ENCODE results near the gene KCNJ6.
"Not testable (repeated sequence)": the region's sequence is repeated elsewhere in the genome, so short reads cannot be mapped to it uniquely, and the experiment has no call there.

Gene KCNJ6

DNA sequence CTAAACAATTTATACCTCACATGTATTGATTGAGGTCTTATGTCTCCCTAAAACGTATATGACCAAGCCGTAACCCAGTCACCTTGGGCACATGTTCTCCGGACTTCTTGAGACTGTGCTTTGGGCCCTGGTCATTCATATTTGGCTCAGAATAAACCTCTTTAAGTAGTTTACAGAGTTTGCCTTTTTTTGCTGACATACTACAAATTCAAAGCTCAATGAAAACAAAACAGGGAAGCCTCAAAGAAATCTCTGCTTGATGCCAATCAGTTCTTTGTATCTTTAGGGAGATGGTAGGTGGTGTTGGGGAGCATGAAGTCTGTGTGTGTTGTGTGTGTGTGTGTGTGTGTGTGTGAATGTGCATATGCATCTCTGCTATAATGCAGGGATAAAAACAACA is 247.0 kb downstream of the KCNJ6 start:
- DNase-seq = no peak

DNA sequence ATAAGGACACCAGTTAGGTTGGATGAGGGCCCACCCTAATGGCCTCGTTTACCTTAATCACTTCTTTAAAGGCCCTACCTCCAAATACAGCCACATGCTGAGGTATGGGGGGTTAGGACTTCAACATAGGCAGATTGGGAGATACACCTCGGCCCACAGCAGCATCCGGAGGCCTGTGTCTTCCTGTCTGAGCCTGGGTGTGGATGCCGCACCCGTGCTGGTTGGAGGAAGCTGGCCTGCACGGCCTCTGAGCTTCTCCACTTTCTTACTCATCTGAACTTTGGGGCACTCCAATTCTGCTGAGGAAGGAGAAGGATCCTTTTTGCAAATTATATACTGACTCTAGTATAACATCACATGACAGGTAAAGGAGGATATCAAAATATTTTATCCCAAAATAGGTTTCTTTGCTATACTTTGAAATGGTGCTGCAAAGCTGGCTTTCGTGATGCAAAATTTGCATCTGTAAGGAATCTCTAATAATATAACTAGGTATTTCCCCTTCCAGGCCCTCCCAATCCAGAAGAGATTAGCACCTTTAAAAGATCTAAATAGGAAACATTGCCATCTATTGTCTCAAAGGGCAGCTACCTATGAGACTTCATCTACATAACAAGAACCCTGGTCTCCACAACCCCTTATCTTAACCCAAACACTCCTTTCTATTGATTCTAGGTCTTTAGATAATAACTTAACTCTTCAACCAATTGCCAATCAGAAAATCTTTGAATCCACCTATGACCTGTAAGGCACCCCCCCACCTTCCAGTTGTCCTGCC is 247.6 kb downstream of the KCNJ6 start:
- DNase-seq = no peak

DNA sequence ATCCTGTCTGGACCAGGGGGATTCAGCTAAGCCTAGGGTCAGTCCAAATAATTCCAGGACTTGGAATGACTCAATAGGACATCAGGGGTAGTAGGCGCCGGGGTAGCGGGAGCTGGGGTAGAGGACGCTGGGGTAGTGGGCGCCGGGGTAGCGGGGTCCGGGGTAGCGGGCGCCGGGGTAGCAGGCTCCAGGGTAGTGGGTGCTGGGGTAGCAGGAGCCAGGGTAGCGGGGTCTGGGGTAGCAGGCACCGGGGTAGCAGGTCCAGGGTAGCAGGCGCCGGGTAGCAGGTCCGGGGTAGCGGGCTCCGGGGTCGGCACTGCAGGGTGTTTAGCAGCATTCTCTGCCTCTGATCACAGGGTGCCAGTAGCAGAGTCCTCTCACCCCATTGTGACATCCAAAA is 248.9 kb downstream of the KCNJ6 start:
- no peak for DNase-seq

DNA sequence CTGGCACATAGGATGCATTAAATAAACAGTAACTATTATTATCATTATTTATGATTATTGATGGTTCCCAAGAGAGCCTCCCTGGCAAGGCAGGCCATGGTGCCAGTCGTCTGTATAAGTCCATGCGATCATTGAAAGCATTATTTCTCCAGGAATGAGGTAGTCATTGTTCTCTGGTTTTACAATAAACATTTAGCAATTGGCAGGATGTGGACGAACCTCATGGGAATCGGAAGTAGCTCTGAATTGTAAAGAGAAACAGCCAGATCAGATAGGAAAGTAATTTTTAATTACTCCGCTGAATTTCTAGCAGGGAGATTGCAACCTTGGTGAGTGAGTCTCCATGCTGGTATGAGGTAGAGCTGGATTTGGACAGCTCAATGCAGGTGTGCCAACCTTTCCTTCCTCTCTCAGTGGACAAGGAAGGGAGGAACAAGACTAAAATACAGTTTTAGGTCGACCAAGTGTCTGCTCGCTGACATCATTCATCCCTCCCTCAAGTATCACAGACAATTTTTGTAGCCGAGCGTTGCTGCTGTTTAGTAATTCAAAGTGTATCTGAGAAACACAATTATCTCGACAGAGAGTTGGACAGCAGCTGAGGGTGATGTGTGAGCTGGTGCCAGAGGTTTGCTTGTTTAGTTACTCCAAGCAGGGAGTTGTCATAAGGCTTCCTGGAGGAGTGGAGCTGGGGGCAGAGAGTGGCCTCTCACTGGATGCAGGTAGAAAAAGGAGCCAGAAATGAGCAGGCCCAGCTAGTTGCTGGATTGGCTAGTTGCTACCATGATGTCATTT is 250.8 kb downstream of the KCNJ6 start:
- no peak for DNase-seq

DNA sequence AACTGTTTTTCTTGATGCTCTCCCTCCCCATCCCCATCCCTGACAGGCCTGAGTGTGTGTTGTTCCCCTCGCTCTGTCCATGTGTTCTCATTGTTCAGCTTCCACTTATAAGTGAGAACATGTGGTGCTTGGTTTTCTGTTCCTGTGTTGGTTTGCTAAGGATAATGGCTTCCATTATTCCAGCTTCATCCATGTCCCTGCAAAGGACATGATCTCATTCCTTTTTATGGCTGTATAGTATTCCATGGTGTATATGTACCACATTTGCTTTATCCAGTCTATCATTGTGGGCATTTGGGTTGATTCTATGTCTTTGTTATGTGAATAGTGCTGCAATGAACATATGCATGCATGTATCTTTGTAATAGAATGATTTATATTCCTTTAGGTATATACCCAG is 254.0 kb downstream of the KCNJ6 start:
- DNase-seq = not testable (repeated sequence)

DNA sequence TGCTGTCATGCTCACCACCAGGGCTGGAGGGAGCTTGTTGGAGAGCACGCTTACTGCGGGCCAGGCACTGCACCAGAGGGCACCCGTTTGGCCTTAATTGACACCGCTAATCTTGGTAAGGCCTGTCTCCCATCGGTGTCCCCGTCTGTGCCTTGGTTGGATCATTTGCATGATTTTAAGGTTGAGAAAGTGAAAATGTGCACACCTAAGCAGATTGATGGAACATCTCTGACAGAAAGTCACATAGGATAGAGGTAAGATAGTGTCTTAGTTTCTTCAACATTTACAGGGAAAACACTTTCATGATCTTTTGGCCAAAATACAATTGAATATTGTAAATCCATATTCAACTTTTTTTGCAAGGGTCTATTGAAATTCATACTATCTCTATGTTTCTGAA is 255.5 kb downstream of the KCNJ6 start:
- no peak for DNase-seq

DNA sequence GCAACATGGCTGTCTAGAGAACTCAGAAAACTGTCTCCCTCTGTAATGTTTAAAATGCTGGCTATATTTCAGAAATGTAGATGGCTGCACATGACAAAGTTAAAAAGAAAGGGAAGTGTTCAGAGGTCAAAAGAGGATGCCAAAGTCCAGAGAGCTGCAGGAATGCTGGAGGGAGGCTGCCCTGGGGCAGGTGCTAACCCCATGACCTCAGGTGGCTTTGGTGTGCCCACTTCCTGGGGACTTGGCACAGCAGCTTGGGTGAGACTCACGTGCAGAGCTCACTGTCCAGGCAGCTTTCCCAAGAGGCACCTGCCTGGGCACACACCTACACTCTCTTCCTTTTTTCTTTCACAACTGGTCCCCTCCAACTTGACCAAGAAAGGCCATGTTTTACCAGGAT is 256.4 kb downstream of the KCNJ6 start:
- DNase-seq = no peak

DNA sequence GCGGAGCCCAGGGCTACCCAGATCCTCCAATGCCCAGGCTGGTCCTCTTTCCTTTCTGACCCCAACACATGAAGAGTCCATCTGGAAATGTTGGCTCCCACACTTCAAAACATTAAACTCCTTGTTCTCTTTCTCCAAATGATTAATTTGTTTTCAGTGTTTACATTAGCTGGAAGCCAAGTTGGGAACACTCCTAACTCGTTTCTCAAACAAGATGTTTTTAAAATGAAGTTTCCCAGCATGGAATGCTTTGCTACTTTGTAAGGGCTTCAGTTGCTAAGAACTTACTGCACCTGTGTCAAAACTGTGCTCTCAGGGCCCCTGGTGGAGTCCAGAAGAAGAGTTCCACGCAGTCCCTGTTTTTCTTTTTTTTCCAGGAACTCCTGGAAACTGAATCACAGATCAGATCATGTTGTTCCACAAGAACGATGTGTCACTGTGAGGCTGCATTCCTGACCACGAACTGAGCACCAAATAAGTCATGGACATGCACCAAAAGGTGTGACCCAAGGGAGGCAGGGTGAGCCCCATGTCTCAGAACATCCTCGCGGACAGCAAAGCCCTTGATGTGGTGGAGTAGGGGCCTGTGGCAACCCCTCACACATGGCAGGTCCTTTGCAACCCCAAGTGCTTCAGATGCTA is 257.3 kb downstream of the KCNJ6 start:
- no peak for DNase-seq

DNA sequence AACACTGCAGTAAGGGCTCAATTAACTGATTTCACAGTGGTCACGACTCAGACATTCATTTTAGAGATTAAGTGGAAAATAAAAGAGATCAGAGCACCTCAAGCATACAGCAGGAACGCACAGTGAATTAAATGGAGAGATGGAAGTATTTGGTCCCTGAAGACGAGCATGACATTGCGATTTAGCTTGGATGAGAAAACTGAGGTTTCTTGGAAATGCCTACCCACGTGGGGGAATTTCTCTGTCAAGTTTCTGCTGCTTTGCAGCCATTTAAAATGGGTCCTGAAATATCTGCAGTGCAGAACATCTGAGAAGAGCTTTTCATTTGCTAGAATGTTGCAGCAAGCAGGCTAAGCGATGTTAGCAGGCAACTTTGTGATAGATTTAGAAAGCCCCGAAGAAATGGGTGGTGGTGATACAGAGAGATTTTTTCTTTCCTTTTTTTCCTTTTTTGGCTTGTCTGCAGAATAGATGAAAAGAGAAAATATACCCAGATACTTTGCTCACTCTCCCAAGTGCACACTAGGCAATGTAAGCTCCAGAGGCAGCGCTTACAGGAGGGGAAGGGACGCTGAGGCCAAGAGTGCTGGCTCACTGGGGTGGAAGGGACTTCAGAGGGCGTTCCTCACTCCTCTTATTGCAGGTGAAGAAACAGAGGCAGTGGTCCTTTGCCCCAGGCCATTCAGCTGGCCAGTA is 258.0 kb downstream of the KCNJ6 start:
- DNase-seq = no peak

DNA sequence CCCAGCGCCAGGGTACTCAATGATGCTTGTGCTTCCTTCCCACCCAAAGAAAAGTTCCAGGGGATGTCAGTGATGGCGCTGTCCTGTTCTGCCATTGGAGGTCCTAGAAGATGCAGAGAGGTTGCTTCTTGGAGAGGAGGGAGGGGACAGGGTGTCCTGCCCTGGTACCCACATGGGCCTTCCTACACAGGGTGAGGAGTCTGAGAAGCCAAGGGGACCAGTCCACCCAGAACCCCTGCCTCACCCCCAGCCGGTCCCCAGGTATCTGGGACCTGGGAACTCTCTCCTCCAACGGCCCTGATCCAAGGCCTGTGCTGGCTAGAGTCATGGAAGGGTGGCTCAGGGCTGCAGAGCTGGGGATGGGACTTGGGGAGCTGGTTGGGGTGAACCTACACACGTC is 259.4 kb downstream of the KCNJ6 start:
- no peak for DNase-seq

DNA sequence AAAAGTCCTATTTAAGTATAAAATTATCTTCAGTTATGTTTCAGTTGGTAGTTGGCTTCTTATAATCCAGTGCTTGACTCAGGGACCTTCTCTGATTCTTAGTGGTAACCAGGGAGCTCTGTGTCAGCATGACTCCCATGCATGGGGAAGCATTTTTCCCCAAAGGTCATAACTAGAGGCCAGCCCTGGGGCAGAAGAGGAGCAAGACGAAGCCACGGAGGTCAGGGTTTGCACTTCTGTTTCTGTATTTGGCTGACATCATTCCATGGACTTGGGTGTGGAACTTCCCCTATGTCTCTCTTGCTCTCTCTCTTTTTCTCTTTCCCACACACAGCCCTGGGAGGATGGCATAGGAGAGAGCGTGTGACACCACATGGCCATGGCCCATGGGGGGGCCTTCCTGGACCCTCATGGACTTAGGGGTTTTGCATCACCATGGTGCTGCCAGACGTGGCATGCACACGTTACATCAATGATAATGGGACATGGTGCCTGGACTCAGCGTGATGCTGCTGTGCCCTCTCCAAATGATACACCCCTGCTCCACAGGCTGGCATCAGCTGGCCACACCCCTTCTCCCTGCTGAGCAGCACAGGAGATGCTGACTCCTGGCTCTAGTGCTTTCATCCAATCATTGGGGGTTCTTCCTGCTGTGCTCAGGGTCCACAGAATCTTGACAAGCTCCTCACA is 260.5 kb downstream of the KCNJ6 start:
- DNase-seq = no peak

DNA sequence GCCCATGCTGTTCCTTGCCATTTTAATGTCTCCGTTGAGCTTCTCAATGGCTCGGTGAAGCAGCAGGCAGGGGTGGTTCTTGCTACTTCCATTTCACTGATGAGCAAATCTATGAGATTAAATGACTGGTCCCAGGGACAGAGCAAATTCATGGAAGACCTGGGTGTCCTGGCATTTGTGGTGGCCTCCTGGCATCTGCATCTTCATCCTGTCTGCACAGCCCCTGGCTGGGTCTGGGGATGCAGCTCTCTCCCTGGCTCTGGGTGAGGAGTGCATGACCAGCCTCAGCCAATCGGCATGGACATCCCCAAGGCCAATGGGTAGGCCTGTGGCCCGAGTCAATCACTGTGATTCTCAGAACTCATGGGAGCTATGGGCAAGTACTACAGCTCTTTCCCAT is 261.7 kb downstream of the KCNJ6 start:
- no peak for DNase-seq

DNA sequence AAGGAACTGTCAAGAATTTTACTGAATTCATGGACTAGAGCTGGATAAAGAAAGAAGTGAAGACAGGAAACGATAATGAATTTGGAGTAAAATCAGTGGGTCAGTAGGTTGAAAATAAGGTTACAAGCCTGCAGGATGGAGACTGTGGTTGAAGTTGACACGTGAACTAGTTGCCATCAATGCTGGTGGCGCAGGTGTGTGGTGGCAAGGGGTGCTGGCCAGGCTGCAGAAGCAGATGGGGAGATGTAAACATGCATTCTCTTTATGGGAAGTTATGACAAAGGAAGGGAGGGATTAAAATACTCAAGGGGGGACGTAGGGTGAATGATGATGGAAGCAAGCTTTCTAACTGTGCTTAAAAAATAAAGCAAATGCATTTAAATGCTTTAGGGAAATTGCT is 263.1 kb downstream of the KCNJ6 start:
- no peak for DNase-seq

DNA sequence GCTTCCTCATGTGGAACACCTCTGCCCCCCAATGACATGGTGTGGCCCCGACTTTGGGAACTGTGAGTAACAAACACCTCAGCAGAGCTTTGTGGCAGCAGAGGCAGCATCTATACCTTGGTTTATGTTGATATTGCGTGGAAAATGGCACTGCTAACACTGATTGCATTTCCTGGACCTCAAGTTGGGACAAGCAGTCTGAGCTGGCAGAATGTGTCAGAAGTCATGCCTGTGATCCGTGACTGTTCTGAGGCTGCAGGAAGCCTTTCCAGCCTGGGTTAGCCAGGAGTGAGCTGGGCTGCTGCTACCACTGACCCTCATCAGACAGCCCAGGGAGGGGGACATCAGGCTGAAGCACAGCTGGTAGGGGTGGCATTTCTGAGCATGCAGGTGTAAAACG is 268.5 kb downstream of the KCNJ6 start:
- no peak for DNase-seq

DNA sequence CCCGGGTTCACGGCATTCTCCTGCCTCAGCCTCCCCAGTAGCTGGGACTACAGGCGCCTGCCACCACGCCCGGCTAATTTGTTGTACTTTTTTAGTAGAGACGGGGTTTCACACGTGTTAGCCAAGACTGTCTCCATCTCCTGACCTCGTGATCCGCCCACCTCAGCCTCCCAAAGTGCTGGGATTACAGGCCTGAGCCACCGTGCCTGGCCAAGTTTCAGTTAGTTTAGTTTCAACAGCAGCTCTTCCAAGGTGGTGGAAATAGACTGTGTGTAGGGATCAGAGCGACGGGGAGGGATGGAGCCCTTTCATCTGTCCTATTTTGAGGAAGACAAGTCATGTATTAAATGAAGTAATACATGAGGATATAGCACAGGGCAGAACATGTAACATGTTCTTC is 269.5 kb downstream of the KCNJ6 start:
- DNase-seq = not testable (repeated sequence)

DNA sequence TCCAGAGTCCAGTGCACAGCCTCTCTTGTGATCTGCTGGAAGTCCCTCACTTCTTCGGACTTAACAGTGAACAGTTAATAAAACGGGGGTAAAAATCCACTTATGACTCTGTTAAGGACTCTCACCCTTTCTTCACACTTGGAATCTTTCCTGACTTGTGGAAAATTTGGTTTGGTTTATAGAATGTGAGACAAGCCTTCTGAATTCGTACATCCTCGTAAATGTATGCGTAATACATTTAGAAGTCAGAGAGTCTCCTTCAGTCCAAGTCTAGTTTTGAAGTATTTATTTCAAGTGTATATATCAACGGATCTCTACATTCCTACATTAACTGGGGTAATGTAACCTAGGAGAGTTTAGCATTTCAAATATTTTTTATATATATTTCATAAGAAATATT is 270.4 kb downstream of the KCNJ6 start:
- DNase-seq = no peak

DNA sequence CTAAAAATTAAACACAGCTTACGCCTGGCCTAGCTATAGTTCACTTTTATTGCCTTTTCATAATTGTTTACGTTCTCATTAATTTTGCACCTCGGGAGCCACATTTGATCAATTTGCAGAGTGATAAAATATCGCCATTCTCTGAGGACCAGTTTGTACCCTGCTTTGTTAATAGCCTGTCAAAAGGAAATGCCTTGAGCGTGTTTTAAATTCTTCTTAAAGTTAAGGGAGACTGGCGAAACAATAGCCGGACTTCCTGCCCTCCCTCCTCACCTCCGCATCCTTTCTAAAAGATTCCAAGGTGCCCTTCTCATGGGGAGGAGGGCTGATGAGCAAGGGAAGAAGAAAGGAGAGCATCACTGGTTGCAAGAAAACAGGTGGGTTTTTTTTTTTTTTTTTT is 271.6 kb downstream of the KCNJ6 start:
- no peak for DNase-seq

DNA sequence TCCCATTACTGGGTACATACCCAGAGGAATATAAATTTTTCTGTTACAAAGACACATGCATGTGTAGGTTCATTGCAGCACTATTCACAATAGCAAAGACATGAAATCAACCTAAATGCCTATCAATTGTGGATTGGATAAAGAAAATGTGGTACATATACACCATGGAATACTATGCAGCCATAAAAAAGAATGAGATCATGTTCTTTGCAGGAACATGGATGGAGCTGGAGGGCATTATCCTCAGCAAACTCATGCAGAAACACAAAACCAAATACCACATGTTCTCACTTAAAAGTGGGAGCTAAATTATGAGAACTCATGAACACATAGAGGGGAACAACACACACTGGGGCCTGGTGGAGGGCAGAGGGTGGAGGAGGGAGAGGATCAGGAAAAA is 272.4 kb downstream of the KCNJ6 start:
- DNase-seq = not testable (repeated sequence)

DNA sequence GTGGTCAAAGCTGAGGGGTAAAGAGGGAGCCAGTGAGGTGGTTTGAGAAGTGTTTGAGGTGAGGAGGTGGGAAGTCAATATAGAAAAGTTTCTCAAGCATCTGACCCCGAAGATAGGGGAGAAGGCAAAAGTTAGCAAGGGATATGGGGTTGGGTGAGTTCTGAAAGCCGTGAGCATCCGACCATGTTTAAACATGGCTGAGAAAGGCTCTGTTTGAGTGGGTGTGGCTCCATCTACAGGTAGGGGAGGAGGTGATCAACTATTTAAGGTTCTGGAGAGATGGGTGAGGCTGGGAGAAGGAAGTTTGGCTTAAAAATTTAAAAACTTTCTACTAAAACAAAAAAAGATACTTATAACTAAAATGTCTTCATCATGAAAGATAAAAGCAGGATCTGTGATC is 273.8 kb downstream of the KCNJ6 start:
- peak; percentile 26 for DNase-seq

DNA sequence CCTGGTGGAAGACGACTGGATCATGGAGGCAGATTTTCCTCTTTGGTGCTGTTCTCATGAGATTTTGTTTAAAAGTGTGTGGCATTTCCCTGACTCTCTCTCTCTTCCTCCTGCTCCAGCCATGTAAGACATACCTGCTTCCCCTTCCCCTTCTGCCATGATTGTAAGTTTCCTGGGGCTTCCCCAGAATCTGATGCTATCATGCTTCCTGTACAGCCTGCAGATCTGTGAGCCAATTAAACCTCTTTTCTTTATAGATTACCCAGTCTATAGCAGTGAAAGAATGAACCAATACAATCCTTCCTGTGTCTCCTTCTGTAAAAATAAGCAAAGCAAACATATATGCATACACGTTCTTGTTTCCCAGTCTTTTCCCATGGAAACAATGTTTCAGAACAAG is 276.5 kb downstream of the KCNJ6 start:
- DNase-seq = no peak

DNA sequence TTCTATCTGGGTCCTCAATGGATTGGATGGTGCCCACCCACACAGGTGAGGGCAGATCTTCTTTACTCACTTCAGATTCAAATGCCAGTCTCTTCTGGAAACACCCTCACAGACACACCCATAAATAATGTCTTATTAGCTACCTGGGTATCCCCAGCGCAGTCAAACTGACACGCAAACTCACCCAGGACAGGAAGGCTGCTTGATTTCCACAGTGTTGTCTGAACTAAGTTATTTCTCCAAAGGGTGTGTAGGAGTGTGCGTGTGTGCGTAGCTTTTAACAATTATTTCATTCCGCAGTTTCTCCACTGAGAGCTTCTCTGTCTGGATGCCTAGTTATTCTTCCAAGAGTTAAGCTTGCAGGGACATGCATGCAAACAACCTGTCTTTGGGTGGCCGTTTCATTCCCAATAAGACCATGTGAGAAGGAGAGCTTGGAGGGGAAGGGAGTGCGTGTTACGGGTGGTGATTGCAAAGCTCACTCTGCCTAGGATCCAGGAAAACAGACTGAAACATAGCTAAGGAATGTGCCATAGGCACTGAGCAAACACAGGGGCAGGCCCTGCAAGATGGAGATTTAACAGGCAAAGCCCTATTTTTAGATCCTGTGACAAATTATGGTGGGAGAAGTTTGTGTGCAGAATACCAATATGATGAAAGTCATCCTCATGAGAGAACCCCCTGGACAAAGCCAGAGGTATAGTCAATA is 280.0 kb downstream of the KCNJ6 start:
- DNase-seq = no peak
